Activated CD8-positive, alpha-beta T cell treated with anti-CD3 and anti-CD28 coated beads for 36 hours (primary cell): ENCODE data around the gene ST6GALNAC4. TPM values are rescaled to one million over a fixed set of nuclear protein-coding genes. Genes with fewer than 3 reads are reported as not detected.
A peak's percentile ranks its signal among the peaks of the same experiment; 100 is the strongest.

ENCODE experiments used
- ATAC-seq: fragments of 200-7000 bp; cut with Tn5 transposase; one replicate; pipeline ENCODE4 v1.10.0; 2021; ENCODE audit warnings: mild to moderate bottlenecking, moderate library complexity
- CTCF ChIA-PET: fragments of 350-600 bp; sonication (Branson Sonifier 250); formaldehyde crosslinking; loops from one replicate; lab custom pipeline; 2021; ENCODE audit warnings: antibody characterized with exemption; lab: Charles Lee
- POLR2A ChIA-PET: fragments of 350-600 bp; sonication (Branson Sonifier 250); formaldehyde crosslinking; loops from one replicate; lab custom pipeline; 2021; ENCODE audit warnings: antibody characterized with exemption; lab: Charles Lee
- DNase-seq: peaks from one replicate; pipeline ENCODE4 v3.0.0-alpha.2; 2020
- H3K27ac Mint-ChIP-seq: one replicate; pipeline ENCODE4 v1.8.0; 2021; ENCODE audit warnings: mild to moderate bottlenecking, mixed read lengths
- H3K27me3 Mint-ChIP-seq: one replicate; pipeline ENCODE4 v1.8.0; 2021; ENCODE audit warnings: mixed read lengths
- H3K36me3 Mint-ChIP-seq: one replicate; pipeline ENCODE4 v1.8.0; 2021; ENCODE audit warnings: low read depth, mixed read lengths
- H3K4me1 Mint-ChIP-seq: one replicate; pipeline ENCODE4 v1.8.0; 2021; ENCODE audit warnings: low read depth, mixed read lengths
- H3K4me3 Mint-ChIP-seq: one replicate; pipeline ENCODE4 v1.8.0; 2021; ENCODE audit warnings: mild to moderate bottlenecking, moderate library complexity, mixed read lengths
- H3K9me3 Mint-ChIP-seq: one replicate; pipeline ENCODE4 v1.8.0; 2021; ENCODE audit warnings: mixed read lengths
- CTCF ChIP-seq: fragments of 200-600 bp; IDR thresholded peaks from one replicate; pipeline ENCODE4 v1.8.0; 2022; ENCODE audit warnings: antibody characterized with exemption, mild to moderate bottlenecking
- intact Hi-C: fragments of 100-400 bp; cut with micrococcal nuclease; formaldehyde crosslinking; loops from one replicate; pipeline ENCODE4 v1.10.0; 2022
- total RNA-seq, 2 experiments: library from RNA; stranded (reverse); gene quantifications; one replicate each; pipeline ENCODE4 v1.2.3, GENCODE V29; 2021

The ST6GALNAC4 gene
- total RNA-seq, 2 experiments from 2014 or later: 34.3 to 34.9 TPM

GRCh38 chr9:127938298-127938690, 21.5 kb upstream of the ST6GALNAC4 start:
- peak overlapping the region; percentile 48 for H3K4me3 Mint-ChIP-seq
- H3K9me3 Mint-ChIP-seq: no peaks in the 10 kb centered on the region
- no peak for ATAC-seq
- intact Hi-C loops: loop anchor here (5.0 kb wide), 1 partner anchor 39 kb away; no protein-coding TSS in a partner anchor
- H3K27ac Mint-ChIP-seq: peak overlapping the region; percentile 74
- H3K36me3 Mint-ChIP-seq: peaks cover 42% of the 10 kb centered on the region
- no peaks in the 10 kb centered on the region for H3K27me3 Mint-ChIP-seq
- peaks cover 41% of the 10 kb centered on the region for H3K4me1 Mint-ChIP-seq
- no peak for TF ChIP-seq CTCF
- DNase-seq: no peak
- ChIA-PET POLR2A (interaction anchor here (1.0 kb wide), 1 partner anchor 17 kb away, joined by 4 read pairs; no protein-coding TSS in a partner anchor), CTCF (interaction anchor here (30.0 kb wide), 1 partner anchor 90 kb away, joined by 631 read pairs; no protein-coding TSS in a partner anchor)

- intact Hi-C loops: loop anchor here (5.0 kb wide), 1 partner anchor 40 kb away; no protein-coding TSS in a partner anchor
- Mint-ChIP-seq H3K27ac (peak within 1 kb of the TSS; percentile 95), H3K4me3 (peak within 1 kb of the TSS; percentile 93), H3K27me3 (no peaks in the 10 kb centered on the region), H3K4me1 (peaks cover 36% of the 10 kb centered on the region), H3K36me3 (peaks cover 40% of the 10 kb centered on the region), H3K9me3 (no peaks in the 10 kb centered on the region)
- DNase-seq: peak; percentile 91
- CTCF ChIA-PET: interaction anchor here (1.0 to 30.0 kb wide), 4 partner anchors 16 to 98 kb away, joined by 3 to 631 read pairs (median 4); no protein-coding TSS in a partner anchor
- TF ChIP-seq CTCF: no peak
- peak; percentile 93 for ATAC-seq
- POLR2A ChIA-PET: interaction anchor here (0.9 to 1.8 kb wide), 15 partner anchors 9 to 160 kb away, joined by 3 to 13 read pairs (median 4); partner anchors contain the start of gene SH2D3C
Measured at GRCh38 chr9:127937388-127938297, 20.8 kb upstream of the ST6GALNAC4 start, which contains the start of gene DPM2. Gene DPM2, minus strand, starts transcription at chr9:127937854. Its CDS starts 34 bp downstream, at chr9:127937820.

GRCh38 chr9:127937056-127937387, 20.2 kb upstream of the ST6GALNAC4 start:
- H3K27me3 Mint-ChIP-seq: no peaks in the 10 kb centered on the region
- POLR2A ChIA-PET: interaction anchor here (0.9 to 1.8 kb wide), 14 partner anchors 9 to 159 kb away, joined by 3 to 13 read pairs (median 4); partner anchors contain the start of gene SH2D3C
- no peaks in the 10 kb centered on the region for H3K9me3 Mint-ChIP-seq
- ATAC-seq (no peak), DNase-seq (no peak)
- H3K27ac Mint-ChIP-seq: peak overlapping the region; percentile 95
- H3K4me1 Mint-ChIP-seq: peaks cover 36% of the 10 kb centered on the region
- peak overlapping the region; percentile 93 for H3K4me3 Mint-ChIP-seq
- CTCF ChIA-PET: interaction anchor here (1.0 to 1.4 kb wide), 3 partner anchors 16 to 99 kb away, joined by 3 to 4 read pairs (median 3); no protein-coding TSS in a partner anchor
- intact Hi-C loops: loop anchor here (5.0 kb wide), 1 partner anchor 40 kb away; no protein-coding TSS in a partner anchor
- TF ChIP-seq CTCF: no peak
- H3K36me3 Mint-ChIP-seq: peaks cover 36% of the 10 kb centered on the region

- ATAC-seq: no peak
Measured at GRCh38 chr9:127936347-127936852, 19.6 kb upstream of the ST6GALNAC4 start.

More at GRCh38 chr9:127936347-127936852, 19.6 kb upstream of the ST6GALNAC4 start:
- peak overlapping the region; percentile 95 for H3K27ac Mint-ChIP-seq
- H3K36me3 Mint-ChIP-seq: peaks cover 35% of the 10 kb centered on the region
- CTCF ChIA-PET: interaction anchor here (1.4 to 1.8 kb wide), 3 partner anchors 15 to 99 kb away, joined by 3 to 6 read pairs (median 4); no protein-coding TSS in a partner anchor
- no peak for DNase-seq
- POLR2A ChIA-PET: interaction anchor here (1.0 to 1.8 kb wide), 13 partner anchors 8 to 156 kb away, joined by 3 to 13 read pairs (median 4); no protein-coding TSS in a partner anchor
- peaks cover 39% of the 10 kb centered on the region for H3K4me1 Mint-ChIP-seq
- no peaks in the 10 kb centered on the region for H3K27me3 Mint-ChIP-seq
- intact Hi-C loops: loop anchor here (5.0 kb wide), 1 partner anchor 41 kb away; no protein-coding TSS in a partner anchor
- H3K9me3 Mint-ChIP-seq: no peaks in the 10 kb centered on the region
- peak overlapping the region; percentile 93 for H3K4me3 Mint-ChIP-seq
- no peak for TF ChIP-seq CTCF
